AG09309 (cell line): ENCODE results near the gene MAP4K2.

ENCODE experiments used
- DNase-seq: peaks from one replicate; pipeline ENCODE4 v3.0.0-alpha.2; 2010; ENCODE audit warnings: low read depth
- H3K4me3 ChIP-seq: 2 replicates; pipeline ENCODE4 v1.5.1; 2011; ENCODE audit warnings: mild to moderate bottlenecking, low read depth, low read length, moderate library complexity; ENCODE audit not compliant: control insufficient read depth
- CTCF ChIP-seq: IDR thresholded peaks from 2 replicates; pipeline ENCODE4 v1.5.1; 2011; ENCODE audit warnings: mild to moderate bottlenecking, low read depth, low read length, inconsistent platforms; ENCODE audit not compliant: insufficient read depth, control insufficient read depth; ENCODE audit errors: missing control alignments

The MAP4K2 gene

GRCh38 chr11:64803846-64804345, 882 bp upstream of the MAP4K2 start:
- TF ChIP-seq CTCF = no peak
- H3K4me3 ChIP-seq = peak overlapping the region; percentile 53
- DNase-seq = no peak

- no peak for TF ChIP-seq CTCF
- DNase-seq = no peak
- H3K4me3 ChIP-seq = peak overlapping the region; percentile 42
Measured at GRCh38 chr11:64802370-64803157, 450 bp downstream of the MAP4K2 start.

- no peak for TF ChIP-seq CTCF
- no peak overlapping the region for H3K4me3 ChIP-seq
- no peak for DNase-seq
Measured at GRCh38 chr11:64801561-64802369, 1.2 kb downstream of the MAP4K2 start.

- H3K4me3 ChIP-seq = no peak overlapping the region
- no peak for DNase-seq
- no peak for TF ChIP-seq CTCF
Measured at GRCh38 chr11:64801158-64801464, 1.9 kb downstream of the MAP4K2 start.

GRCh38 chr11:64800303-64801157, 2.5 kb downstream of the MAP4K2 start:
- no peak for DNase-seq
- no peak overlapping the region for H3K4me3 ChIP-seq
- TF ChIP-seq CTCF = no peak

- DNase-seq = no peak
- no peak for TF ChIP-seq CTCF
- no peak overlapping the region for H3K4me3 ChIP-seq
Measured at GRCh38 chr11:64799623-64800302, 3.3 kb downstream of the MAP4K2 start.
